BLaER1 (cell line): ENCODE data around the gene CELA2B.
"Not testable (repeated sequence)": the region's sequence is repeated elsewhere in the genome, so short reads cannot be mapped to it uniquely, and the experiment has no call there.

ENCODE experiments used
- H3K27ac ChIP-seq: shearing (Covaris generic); formaldehyde crosslinking; 2 replicates; pipeline ENCODE4 v1.8.1; 2022
- H3K27me3 ChIP-seq: shearing (Covaris generic); formaldehyde crosslinking; 2 replicates; pipeline ENCODE4 v1.8.1; 2022
- H3K36me3 ChIP-seq: shearing (Covaris generic); formaldehyde crosslinking; 2 replicates; pipeline ENCODE4 v1.8.1; 2022
- H3K4me1 ChIP-seq: shearing (Covaris generic); formaldehyde crosslinking; 2 replicates; pipeline ENCODE4 v1.8.1; 2022
- H3K4me2 ChIP-seq: shearing (Covaris generic); formaldehyde crosslinking; 2 replicates; pipeline ENCODE4 v1.8.1; 2022
- H3K4me3 ChIP-seq: shearing (Covaris generic); formaldehyde crosslinking; 2 replicates; pipeline ENCODE4 v1.8.1; 2022
- H3K9ac ChIP-seq: shearing (Covaris generic); formaldehyde crosslinking; 2 replicates; pipeline ENCODE4 v1.8.1; 2022
- H3K9me3 ChIP-seq: shearing (Covaris generic); formaldehyde crosslinking; 2 replicates; pipeline ENCODE4 v1.8.1; 2022
- H4K20me1 ChIP-seq: shearing (Covaris generic); formaldehyde crosslinking; 2 replicates; pipeline ENCODE4 v1.8.1; 2022
- Cebpa-rat ChIP-seq: shearing (Covaris generic); IDR thresholded peaks from 2 replicates; pipeline ENCODE4 v1.8.1; 2022

Gene CELA2B

GRCh38 chr1:15468145-15468544, 7.8 kb upstream of the CELA2B start:
- H4K20me1 ChIP-seq, result no peaks in the 10 kb centered on the region
- H3K4me1 ChIP-seq, result peaks cover 8% of the 10 kb centered on the region; the same call in 1 of the 2 replicates
- no peak overlapping the region for H3K4me3 ChIP-seq
- no peaks in the 10 kb centered on the region for H3K27me3 ChIP-seq
- TF ChIP-seq Cebpa-rat, result no peak
- H3K4me2 ChIP-seq, result no peak overlapping the region
- no peak overlapping the region for H3K27ac ChIP-seq
- no peaks in the 10 kb centered on the region for H3K36me3 ChIP-seq
- H3K9ac ChIP-seq, result no peak overlapping the region
- no peaks in the 10 kb centered on the region for H3K9me3 ChIP-seq

- Histone ChIP-seq H3K36me3 (no peaks in the 10 kb centered on the region), H3K27ac (no peak overlapping the region), H3K9me3 (no peaks in the 10 kb centered on the region), H3K4me1 (peaks cover 8% of the 10 kb centered on the region; the same call in 1 of the 2 replicates), H4K20me1 (no peaks in the 10 kb centered on the region), H3K27me3 (no peaks in the 10 kb centered on the region), H3K9ac (no peak overlapping the region), H3K4me2 (no peak overlapping the region), H3K4me3 (no peak overlapping the region)
- no peak for TF ChIP-seq Cebpa-rat
Measured at GRCh38 chr1:15469361-15469760, 6.5 kb upstream of the CELA2B start.

GRCh38 chr1:15469821-15470448, 6.0 kb upstream of the CELA2B start:
- H3K36me3 ChIP-seq, H4K20me1 ChIP-seq, H3K27me3 ChIP-seq, H3K9me3 ChIP-seq, H3K9ac ChIP-seq, H3K4me1 ChIP-seq, H3K27ac ChIP-seq, H3K4me3 ChIP-seq, H3K4me2 ChIP-seq: not testable (repeated sequence)

GRCh38 chr1:15471067-15471466, 4.8 kb upstream of the CELA2B start:
- H3K27ac ChIP-seq, H4K20me1 ChIP-seq, H3K4me2 ChIP-seq, H3K9me3 ChIP-seq, H3K9ac ChIP-seq, H3K4me1 ChIP-seq, H3K27me3 ChIP-seq, H3K36me3 ChIP-seq, H3K4me3 ChIP-seq: not testable (repeated sequence)

GRCh38 chr1:15471723-15472122, 4.2 kb upstream of the CELA2B start:
- H3K4me3 ChIP-seq, H3K4me1 ChIP-seq, H3K9ac ChIP-seq, H3K27me3 ChIP-seq, H3K9me3 ChIP-seq, H3K36me3 ChIP-seq, H4K20me1 ChIP-seq, H3K4me2 ChIP-seq, H3K27ac ChIP-seq: not testable (repeated sequence)

GRCh38 chr1:15472587-15472986, 3.3 kb upstream of the CELA2B start:
- Histone ChIP-seq H3K4me3 (no peak overlapping the region), H3K9ac (no peak overlapping the region), H3K27ac (no peak overlapping the region), H3K36me3 (no peaks in the 10 kb centered on the region), H4K20me1 (no peaks in the 10 kb centered on the region), H3K4me1 (peaks cover 8% of the 10 kb centered on the region; the same call in 1 of the 2 replicates), H3K4me2 (no peak overlapping the region), H3K9me3 (no peaks in the 10 kb centered on the region), H3K27me3 (no peaks in the 10 kb centered on the region)
- TF ChIP-seq Cebpa-rat, result no peak

GRCh38 chr1:15476927-15477326, 1.0 kb downstream of the CELA2B start:
- Histone ChIP-seq H3K27ac (no peak overlapping the region), H4K20me1 (no peaks in the 10 kb centered on the region), H3K36me3 (no peaks in the 10 kb centered on the region), H3K9me3 (no peaks in the 10 kb centered on the region), H3K4me3 (no peak overlapping the region), H3K4me1 (no peaks in the 10 kb centered on the region), H3K4me2 (no peak overlapping the region), H3K27me3 (no peaks in the 10 kb centered on the region), H3K9ac (no peak overlapping the region)
- TF ChIP-seq Cebpa-rat, result no peak

GRCh38 chr1:15477646-15478212, 1.8 kb downstream of the CELA2B start:
- H3K9me3 ChIP-seq, result no peaks in the 10 kb centered on the region
- no peak for TF ChIP-seq Cebpa-rat

GRCh38 chr1:15479654-15480347, 3.9 kb downstream of the CELA2B start:
- no peaks in the 10 kb centered on the region for H4K20me1 ChIP-seq

More at GRCh38 chr1:15477646-15478212, 1.8 kb downstream of the CELA2B start:
- H4K20me1 ChIP-seq, result no peaks in the 10 kb centered on the region
- H3K9ac ChIP-seq, result no peak overlapping the region
- no peak overlapping the region for H3K27ac ChIP-seq
- H3K4me3 ChIP-seq, result no peak overlapping the region
- H3K4me2 ChIP-seq, result no peak overlapping the region
- H3K27me3 ChIP-seq, result no peaks in the 10 kb centered on the region
- H3K36me3 ChIP-seq, result no peaks in the 10 kb centered on the region
- no peaks in the 10 kb centered on the region for H3K4me1 ChIP-seq

GRCh38 chr1:15482455-15482854, 6.6 kb downstream of the CELA2B start:
- not testable (repeated sequence) for H3K4me2 ChIP-seq, H3K27me3 ChIP-seq, H3K9ac ChIP-seq, H4K20me1 ChIP-seq, H3K4me1 ChIP-seq, H3K4me3 ChIP-seq, H3K9me3 ChIP-seq, H3K27ac ChIP-seq
- H3K36me3 ChIP-seq, result peaks cover 17% of the 10 kb centered on the region; the same call in 1 of the 2 replicates

More at GRCh38 chr1:15479654-15480347, 3.9 kb downstream of the CELA2B start:
- Histone ChIP-seq H3K4me1 (no peaks in the 10 kb centered on the region), H3K27ac (no peak overlapping the region), H3K9me3 (no peaks in the 10 kb centered on the region), H3K36me3 (no peaks in the 10 kb centered on the region), H3K4me3 (no peak overlapping the region), H3K4me2 (no peak overlapping the region), H3K27me3 (no peaks in the 10 kb centered on the region), H3K9ac (no peak overlapping the region)
- TF ChIP-seq Cebpa-rat, result peak; percentile 53; the same call in 1 of the 2 replicates

- H3K27me3 ChIP-seq, H3K27ac ChIP-seq, H3K9me3 ChIP-seq, H4K20me1 ChIP-seq, H3K9ac ChIP-seq, H3K4me2 ChIP-seq, H3K4me1 ChIP-seq, H3K4me3 ChIP-seq: not testable (repeated sequence)
- H3K36me3 ChIP-seq, result peaks cover 17% of the 10 kb centered on the region; the same call in 1 of the 2 replicates
Measured at GRCh38 chr1:15482983-15483543, 7.2 kb downstream of the CELA2B start.
